ENCODE results near the gene MACROD1.
"Not testable (repeated sequence)": the region's sequence is repeated elsewhere in the genome, so short reads cannot be mapped to it uniquely, and the experiment has no call there.

The MACROD1 gene

DNA sequence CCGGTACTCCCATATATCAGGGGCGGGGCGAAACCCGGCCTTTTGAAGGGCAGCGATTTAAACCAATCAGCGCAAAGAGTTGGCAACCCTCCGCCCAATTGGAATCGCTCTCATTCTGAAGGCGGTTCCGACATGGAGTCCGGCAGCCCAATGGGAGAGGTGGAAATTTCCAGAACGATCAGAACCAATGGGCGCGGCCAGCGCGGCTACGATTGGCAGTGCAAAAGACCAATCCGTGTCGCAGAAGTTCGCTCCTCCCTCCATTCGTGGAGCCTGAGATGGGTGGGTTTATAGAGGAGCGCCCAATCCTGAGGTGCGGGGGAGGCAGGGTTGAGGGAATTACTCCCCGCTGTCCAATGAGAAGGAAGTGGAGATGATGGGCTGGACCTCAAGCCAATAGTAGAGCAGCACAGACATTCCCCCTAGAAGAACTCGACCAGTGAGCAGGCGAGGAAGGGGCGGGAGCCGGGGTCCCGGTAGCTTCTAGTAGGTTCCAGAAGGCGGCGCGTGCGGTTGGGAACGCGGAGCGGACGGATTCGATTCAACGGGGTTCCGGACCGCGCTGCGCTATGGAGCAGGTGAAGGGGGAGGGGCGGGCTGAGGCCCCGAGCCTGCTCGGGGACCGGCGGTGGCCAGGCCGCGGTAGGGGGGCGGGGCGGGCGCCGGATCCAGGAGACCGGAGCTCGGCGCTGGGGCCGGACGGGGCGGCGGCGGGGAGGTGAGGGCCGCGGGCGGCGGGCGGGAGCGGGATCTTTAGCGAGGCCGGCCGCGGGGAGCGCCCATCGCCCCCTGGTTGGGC lies 20.0 kb upstream of the MACROD1 start, which contains the start of gene STIP1:
TSS of gene STIP1 (plus strand) at position 479 of the 799 bp plus-strand sequence. CDS start at position 570, 91 bp downstream.
- peak; percentile 95 to 100 (median 99) for DNase-seq

DNA sequence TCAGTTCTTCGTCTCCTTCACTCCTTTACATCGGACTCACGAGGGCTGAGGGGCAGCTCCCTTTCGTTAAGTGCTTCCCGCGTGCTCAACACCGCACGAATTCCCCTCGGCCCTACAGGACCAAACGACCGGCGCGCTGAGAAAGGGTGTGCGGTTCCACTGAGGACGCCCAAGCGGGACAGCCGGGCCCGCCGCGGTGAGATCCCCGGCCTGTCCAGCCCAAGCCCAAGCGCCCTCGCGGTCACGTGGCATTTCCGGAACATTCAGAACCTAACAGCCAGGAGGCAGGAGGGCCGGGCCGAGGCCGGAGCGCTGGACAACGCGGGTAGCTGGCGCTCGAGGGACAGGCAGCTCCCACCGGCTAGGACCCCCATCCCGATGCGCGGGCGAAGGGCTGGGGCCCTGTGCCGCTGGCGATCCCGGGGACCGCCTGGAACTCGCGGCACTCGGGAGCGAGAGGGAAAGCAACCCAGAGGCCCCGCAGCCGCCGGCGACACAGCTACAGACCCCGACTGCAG lies 19.3 kb upstream of the MACROD1 start:
- peak in 46 of 51 donors; percentile 58 to 99 (median 90) for DNase-seq

DNA sequence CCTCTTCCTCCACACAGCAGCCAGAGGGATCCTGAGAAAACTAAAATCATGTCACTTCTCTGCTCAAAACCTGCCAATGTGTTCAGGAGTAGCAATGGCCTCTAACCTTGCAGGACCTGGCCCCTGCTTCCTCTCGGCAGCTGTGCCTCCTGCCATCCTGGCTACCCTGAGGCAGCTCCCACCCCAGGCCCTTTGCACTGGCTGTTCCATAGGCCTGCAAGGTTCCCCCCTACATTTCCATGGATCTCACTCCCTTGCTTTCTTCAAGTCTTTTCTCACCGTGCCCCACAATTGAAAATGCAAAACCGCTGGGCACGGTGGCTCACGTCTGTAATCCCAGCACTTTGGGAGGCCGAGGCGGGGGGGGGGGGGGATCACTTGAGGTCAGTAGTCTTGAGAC lies 18.0 kb upstream of the MACROD1 start:
- no peak for DNase-seq

DNA sequence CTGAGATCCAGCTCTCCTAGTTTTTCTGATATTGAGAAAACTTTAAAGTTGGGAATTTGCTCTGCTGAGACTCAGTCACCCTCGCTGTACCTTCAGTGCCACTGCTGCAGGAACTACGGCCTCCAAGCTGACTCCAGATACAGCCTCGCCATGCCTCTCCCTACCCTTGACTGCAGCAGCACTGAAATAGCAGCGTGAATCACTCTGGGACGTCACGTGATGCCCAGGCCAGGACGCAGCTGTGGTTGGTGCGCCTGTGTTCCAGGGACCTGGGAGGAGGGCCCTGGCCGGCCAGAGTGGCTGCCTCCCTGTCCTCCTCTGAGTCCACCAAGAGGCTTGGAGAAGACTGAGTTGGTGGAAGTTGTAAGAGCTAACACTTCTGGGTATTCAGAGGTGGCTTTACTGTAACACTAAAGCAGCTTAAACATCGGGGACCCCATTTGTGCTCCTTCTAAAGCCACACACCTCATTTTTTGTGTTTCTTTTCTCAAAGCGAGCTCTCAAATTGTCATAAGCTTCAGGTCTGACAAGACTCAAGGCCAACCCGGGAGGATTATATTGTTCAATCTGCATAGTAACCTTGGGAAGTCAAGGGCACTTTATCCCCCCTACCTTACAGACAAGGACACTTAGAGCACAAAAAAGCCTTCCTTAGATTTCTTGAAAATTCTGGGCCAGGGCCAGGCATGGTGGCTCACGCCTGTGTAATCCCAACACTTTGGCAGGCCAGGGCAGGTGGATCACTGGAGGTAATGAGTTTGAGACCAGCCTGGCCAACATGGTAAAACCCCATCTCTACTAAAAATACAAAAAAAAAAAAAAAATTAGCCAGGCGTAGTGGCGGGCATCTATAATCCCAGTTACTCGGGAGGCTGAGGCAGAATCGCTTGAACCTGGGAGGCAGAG lies 15.8 kb upstream of the MACROD1 start:
- DNase-seq = peak; percentile 23 to 95 (median 88)

DNA sequence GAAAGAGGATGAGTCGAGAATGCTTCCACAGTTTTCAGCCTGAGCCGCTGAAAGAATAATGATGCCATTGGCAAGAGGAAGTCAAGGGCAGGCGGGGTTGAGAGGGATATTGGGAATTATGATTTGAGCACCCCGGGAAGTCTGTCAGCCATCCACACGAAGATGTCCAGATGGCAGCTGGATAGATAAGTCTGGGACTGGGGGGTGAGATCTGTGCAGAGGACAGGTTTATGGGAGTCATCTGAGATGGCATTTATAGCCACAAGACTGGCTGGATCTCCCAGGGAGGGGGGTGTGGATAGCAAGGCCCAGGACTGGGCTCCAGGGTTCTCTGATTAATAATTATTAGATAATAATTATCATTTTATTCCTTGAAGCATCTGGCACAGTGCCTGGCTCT lies 15.0 kb upstream of the MACROD1 start:
- DNase-seq = peak in 1 of 51 donors; percentile 13

DNA sequence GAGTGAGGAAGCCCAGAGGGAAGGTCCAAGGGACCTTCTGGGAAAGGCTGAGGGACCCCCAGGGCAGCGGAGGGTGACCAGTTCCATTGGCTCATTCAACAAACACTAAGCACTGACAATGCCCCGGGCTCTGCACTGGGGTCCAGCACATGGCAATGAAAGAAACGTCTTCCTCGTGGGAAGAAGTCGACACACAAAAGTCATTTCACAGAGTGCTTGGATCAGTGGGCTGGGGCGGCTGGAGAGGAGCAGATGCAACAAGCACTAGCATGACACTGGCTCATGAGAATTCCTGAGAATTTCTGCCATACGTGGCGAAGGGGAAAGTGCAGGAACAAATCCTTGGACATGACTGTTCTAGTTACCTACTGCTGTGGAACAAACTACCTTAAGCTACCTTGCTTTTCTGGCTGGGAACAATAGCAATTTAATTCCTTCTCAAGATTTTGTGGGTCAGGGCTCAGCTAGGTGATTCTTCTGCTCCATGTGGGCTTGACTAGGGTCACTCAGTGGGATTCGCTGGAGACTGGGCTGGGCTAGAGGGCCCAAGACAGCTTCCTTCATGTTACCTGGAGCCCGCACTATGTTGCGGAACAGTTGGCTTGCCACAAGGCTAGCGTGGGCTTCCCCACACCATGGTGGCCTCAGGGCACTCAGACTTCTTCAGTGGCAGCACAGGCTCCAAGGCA lies 13.2 kb upstream of the MACROD1 start:
- DNase-seq = no peak

DNA sequence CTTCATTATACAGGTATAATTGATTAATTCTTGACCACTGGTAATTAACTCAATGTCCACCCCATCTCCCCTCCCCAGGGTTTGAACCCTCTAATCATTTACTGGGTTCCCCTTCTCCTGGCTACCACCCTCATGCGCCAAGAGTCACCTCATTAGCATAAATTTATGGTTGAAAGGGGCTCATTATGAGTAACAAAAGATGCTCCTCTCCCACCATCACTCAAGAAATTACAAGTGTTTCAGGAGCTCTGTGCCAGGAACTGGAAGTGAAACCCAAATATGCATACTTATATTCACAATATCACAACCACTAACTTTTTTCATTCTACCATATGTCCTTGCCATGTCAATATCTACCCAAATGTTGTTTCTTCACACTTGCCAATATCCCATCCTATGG lies 12.3 kb upstream of the MACROD1 start:
- DNase-seq = no peak

DNA sequence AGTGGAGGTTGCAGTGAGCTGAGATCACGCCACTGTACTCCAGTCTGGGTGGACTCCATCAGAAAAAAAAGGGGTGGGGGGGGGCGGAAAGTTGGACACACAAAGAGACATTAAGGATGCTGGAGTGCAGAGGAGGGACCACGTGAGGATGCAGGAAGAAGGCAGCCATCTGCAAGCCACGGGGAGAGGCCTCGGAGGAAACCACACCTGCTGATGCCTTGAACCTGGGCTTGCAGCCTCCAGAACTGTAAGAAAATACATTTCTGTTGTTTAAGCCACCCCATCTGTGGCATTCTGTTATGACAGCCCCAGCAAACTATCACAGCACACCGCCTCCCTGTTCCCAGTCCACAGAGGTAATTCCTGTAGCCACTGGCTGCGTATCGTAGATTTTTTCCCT lies 10.8 kb upstream of the MACROD1 start:
- no peak for DNase-seq

DNA sequence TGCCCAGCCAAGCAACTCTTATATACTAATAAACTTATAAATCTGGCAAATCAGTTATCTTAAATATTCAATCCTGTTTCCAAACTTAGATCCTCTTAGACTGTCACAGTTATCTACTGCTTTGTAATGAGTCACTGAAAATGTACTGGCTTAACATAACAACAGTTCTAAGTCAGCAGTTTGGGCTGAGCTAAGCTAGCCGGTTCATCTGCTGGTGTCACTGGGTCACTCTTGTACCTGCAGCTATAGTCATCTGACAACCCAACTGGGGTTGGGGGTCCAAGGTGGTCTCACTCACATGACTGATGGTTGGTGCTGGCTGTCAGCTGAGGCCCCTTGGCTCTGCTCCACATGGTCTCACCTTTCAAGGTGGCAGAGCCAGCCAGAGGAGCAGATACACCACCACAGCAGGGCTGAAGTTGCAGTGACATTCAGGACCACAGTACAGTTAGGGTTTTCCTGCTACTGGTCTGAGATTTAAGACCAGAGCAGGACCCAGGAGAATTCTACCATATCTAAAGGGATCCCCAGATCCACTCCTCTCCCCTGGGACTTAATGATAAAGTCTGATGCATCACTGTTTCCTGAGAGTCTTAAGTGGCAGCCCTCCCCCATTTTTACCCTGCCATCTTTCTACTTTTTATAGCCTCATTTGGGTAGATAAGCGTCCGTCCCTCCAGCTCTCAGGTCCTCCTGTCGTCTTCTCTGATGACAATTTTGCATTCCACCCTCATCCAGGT lies 7.9 kb upstream of the MACROD1 start:
- no peak for DNase-seq

DNA sequence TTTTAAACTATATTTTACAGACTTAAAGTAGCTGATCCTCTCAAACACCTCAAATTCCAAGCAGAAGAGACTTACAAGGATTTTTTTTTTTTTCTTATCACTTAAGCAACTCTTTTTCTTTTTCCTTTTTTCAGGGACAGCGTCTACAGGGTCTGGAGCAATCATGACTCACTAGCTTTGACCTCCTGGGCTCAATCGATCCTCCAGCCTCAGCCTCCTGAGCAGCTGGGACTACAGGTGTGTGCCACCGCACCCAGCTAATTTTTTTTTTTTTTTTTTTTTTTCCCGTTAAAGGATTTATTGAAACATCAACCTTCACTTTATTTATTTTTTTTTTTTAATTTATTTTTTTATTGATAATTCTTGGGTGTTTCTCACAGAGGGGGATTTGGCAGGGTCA lies 4.5 kb upstream of the MACROD1 start:
- no peak for DNase-seq

DNA sequence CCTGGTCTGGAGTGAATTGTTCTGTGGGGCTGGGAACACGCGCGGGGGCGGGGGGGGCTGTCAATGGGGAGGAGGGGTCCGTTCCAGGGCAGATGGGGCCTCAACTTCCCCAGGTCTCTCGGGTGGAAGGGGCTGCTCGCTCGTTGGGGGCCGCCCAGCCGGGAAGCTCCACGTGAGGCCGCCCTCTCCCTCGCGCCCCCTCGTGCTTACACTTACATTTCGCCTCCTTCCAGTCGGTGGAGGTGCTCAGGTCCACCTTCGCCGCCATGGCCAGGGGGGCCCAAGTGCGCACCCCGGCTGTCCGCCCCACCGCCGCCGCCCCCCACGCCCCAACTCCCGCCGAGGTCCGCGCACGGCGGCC lies 452 bp downstream of the MACROD1 start:
- DNase-seq = peak in 1 of 51 donors; percentile 37

DNA sequence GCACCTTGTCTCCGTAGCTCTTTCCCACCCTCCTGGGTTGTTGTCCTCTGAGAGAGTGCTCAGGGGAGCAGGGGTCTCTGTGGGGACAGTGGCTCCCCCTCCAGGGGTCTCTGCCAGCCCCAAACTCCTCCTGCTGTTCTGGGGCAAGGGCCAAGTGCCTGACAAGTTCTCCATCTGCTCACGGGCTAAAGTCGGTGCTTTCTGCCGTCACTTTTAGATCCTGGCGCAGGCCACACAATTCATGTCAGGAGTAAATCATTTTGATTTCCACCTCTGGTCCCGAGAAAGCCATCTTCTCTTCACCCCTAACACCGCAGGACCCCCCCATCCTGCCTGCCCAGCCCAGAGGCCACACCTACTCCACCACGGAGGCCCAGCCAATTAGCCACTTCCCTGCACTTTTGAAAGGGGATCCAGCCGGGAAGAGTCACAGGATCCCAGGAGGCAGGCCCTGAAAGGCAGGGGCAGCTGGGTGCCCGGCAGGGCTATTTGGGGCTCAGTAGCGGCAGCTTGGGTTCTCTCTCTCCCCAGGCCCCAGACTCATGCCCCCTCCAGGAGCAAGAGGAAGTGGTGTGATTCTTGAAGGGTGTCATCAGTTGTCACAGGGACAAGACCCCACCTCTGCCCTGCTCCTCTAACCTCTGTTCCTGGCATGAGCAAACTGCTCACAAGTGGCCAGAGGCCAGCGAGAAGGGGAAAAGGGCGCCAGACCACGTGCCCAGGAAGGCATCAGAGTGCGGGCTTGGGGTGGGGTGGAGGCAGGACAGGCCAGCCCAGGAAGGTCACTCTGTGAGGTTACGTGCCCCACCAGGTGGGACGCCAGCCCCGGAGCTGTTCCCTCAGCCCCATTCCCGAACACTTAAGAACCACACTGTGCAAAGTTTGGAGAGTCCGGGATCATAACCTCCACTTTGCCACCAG lies 1.3 kb downstream of the MACROD1 start:
- peak in 1 of 51 donors; percentile 29 for DNase-seq

DNA sequence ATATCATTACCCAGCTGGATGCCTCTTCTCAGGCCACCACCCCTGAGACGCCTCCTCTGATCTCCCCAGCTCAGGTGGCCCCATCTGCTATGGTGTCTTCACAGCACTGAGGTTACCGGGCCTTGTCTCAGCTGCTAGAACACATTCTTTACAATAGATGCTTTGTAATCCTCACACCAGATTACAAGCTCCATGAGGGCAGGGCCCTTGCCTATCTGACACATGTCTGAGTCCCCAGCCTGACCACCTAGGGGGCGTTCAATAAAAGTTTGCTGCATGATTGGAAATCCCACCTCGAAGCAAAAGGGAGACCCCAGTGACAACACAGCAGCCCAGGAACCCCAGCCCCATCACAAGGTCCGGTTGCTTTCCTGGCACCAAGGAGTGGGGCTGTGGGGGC lies 2.0 kb downstream of the MACROD1 start:
- DNase-seq = no peak

DNA sequence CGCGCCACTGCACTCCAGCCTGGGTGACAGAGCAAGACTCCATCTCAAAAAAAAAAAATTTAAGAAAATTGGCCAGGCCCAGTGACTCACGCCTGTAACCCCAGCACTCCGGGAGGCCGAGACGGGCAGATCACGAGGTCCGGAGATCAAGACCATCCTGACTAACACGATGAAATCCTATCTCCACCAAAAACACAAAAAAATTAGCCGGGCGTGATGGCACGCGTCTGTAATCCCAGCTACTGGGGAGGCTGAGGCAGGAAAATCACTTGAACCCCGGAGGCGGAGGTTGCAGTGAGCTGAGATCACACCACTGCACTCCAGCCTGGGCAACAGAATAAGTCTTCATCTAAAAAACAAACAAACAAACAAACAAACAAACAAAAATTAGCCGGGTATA lies 3.1 kb downstream of the MACROD1 start:
- not testable (repeated sequence) for DNase-seq

DNA sequence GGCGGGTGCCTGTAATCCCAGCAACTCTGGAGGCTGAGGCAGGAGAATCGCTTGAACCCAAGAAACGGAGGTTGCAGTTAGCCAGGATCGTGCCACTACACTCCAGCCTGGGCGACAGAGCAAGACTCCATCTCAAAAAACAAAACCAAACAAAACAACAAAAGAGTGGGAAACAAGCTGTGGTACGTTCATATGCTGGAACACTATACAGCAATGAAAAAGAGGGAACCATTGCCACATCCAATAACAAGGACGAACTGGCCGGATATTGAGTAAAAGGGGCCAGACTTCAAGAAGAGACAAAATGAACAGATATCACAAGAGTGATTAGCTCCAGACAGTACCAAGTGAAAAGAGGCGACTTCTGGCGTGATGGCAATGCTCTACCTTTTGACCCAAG lies 4.9 kb downstream of the MACROD1 start:
- no peak for DNase-seq

DNA sequence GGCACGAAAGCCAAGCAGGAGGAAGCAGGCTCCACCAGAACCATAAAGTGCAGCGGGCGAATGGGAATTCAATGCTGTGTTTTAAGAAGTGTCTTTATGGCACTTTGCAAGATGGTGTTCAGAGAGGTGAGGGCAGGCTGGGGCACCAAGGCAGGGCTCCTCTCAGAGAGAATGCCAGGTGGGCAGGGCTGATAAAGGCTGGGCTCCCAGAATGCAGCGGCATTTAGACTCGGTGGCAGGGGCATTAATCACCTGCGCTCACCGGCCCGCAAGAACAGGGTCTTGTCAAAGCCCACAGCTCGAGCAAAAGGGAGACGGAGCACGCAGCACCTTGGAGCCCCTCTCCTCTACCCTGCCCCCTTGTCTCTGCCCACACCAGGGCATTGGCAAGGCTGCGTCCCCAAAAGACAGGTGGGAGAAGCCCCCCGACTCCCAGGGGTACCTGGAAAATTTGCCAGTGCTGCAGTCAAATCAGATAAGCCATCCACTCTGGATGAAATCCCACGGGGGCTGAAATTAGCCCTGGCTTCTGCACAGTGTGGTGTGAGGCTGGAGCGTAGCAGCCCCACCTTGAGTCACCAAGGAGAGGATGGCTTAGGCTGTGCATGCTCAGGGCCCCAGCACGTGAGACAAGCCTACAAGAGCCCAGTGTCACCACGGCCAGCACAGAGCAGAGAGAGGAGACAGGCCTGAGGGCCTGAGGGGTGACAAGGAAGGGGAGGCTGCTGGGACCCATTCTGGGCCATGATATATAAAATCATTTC lies 8.1 kb downstream of the MACROD1 start:
- DNase-seq = no peak

DNA sequence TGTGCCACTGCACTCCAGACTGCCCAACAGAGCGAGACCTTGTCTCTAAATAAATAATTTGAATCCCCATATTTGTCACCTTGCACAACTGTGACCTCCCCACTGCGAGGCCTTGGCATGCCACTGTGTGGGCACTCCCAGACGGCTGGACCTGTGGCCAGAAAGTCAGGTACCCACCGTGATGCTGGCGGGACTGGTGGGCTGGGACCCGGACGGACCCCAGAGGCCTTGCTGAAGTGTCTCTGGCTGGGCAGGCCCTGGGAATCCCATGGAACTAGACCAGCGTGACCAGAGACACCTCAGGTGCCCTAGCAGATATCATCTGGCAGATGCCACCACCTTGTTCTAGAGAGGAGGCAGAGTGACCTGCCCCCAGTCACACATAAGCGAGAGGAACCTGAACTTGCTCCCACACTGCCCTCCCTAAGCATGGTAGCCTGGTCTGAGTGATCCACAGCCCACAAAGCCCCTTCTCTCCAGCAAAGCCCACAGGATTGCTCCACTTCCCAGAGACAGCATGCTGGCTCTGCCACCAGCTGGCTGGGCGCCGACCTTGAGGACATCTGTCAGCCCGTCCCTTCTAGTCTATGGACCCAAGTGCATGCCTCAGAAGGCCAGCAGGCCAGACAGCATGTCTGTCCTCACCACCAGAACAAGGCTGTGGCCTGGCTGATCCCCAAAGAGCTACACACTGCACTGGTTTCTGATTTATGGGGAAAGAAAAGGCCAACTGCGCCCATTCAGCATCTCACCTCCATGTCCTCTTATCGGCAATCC lies 9.5 kb downstream of the MACROD1 start:
- DNase-seq = peak in 17 of 51 donors; percentile 9 to 69 (median 49)

DNA sequence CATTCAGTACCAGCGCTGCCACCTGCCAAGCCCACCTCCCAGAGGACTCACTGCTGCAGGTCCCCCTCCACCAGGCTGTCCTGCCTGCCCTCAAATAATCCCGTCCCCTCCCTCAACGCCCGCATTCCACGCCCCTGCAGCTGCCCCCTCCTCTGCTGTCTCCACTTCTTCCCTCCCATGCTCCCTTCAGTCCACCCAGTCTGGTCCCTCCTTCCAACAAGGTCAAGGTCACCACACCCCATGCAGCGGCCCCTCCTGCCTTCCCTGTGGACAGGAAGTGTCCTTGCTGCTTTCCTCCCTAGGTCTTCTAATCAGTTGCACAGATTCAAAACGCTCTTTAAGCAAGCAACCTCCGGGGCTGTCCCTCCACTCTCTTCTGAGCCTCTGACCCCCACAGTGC lies 12.1 kb downstream of the MACROD1 start:
- DNase-seq = no peak

Measured in hypothalamus (tissue), 51 donors.